ENCODE data around the gene ZNF76.

- TF ChIP-seq CTCF (IDR thresholded peaks at IDR 0.05), result no peak
- TF ChIP-seq EP300 (IDR thresholded peaks at IDR 0.05), result no peak
Observed at GRCh38 chr6:35305117-35305516, 45.6 kb downstream of the ZNF76 start.
